ENCODE data around the gene MAGI2. TPM values are rescaled to one million over a fixed set of nuclear protein-coding genes. Genes with fewer than 3 reads are reported as not detected.

Gene MAGI2
- total RNA-seq, 1 donor from 2014 or later, result 5.4 TPM

- Histone ChIP-seq H3K4me3 (ENCODE audit: insufficient read depth, low read depth, low read length) (no peak overlapping the region), H3K9ac (ENCODE audit: low read length) (no peak overlapping the region), H3K4me2 (ENCODE audit: low read length) (no peak overlapping the region), H4K20me1 (ENCODE audit: insufficient read depth, low read length) (no peaks in the 10 kb centered on the region), H3K36me3 (ENCODE audit: insufficient read depth, low read length) (no peaks in the 10 kb centered on the region), H3K27ac (ENCODE audit: low read depth, low read length) (no peak overlapping the region), H3K4me1 (ENCODE audit: insufficient read depth, low read length) (no peaks in the 10 kb centered on the region), H3K9me3 (ENCODE audit: insufficient read depth, low read depth, low read length) (no peaks in the 10 kb centered on the region), H3K79me2 (ENCODE audit: insufficient read depth, low read length) (no peaks in the 10 kb centered on the region), H2AFZ (ENCODE audit: low read depth, low read length) (no peak overlapping the region), H3K27me3 (ENCODE audit: insufficient read depth, low read length) (no peaks in the 10 kb centered on the region)
- peaks cover 1% of the 10 kb centered on the region for H3K27me3 Mint-ChIP-seq (ENCODE audit: low read depth, unreplicated experiment)
- DNase-seq (ENCODE audit: low read depth), result no peak
- FAIRE-seq, result no peak
- TF ChIP-seq CTCF (IDR thresholded peaks at IDR 0.05; ENCODE audit: insufficient read depth, low read depth, low read length) (no peak), EZH2 (IDR thresholded peaks at IDR 0.05; ENCODE audit: insufficient read depth, low read length) (no peak)
- H3K9me3 Mint-ChIP-seq (ENCODE audit: unreplicated experiment), result no peaks in the 10 kb centered on the region
- H3K36me3 Mint-ChIP-seq (ENCODE audit: low read depth, unreplicated experiment), result no peaks in the 10 kb centered on the region
- H3K27ac Mint-ChIP-seq (ENCODE audit: unreplicated experiment), result no peak overlapping the region
- no peak overlapping the region for H3K4me3 Mint-ChIP-seq (ENCODE audit: unreplicated experiment)
- no peaks in the 10 kb centered on the region for H3K4me1 Mint-ChIP-seq (ENCODE audit: low read depth, unreplicated experiment)
These were observed 765.1 kb downstream of the MAGI2 start for GRCh38 chr7:78688376-78688775.

- Mint-ChIP-seq H3K36me3 (ENCODE audit: low read depth, unreplicated experiment) (no peaks in the 10 kb centered on the region), H3K9me3 (ENCODE audit: unreplicated experiment) (no peaks in the 10 kb centered on the region), H3K4me3 (ENCODE audit: unreplicated experiment) (no peak overlapping the region), H3K27ac (ENCODE audit: unreplicated experiment) (no peak overlapping the region), H3K4me1 (ENCODE audit: low read depth, unreplicated experiment) (no peaks in the 10 kb centered on the region), H3K27me3 (ENCODE audit: low read depth, unreplicated experiment) (no peaks in the 10 kb centered on the region)
- Histone ChIP-seq H3K4me2 (ENCODE audit: low read length) (no peak overlapping the region), H3K79me2 (ENCODE audit: insufficient read depth, low read length) (no peaks in the 10 kb centered on the region), H3K27ac (ENCODE audit: low read depth, low read length) (no peak overlapping the region), H3K9me3 (ENCODE audit: insufficient read depth, low read depth, low read length) (no peaks in the 10 kb centered on the region), H4K20me1 (ENCODE audit: insufficient read depth, low read length) (no peaks in the 10 kb centered on the region), H3K4me1 (ENCODE audit: insufficient read depth, low read length) (no peaks in the 10 kb centered on the region), H3K27me3 (ENCODE audit: insufficient read depth, low read length) (no peaks in the 10 kb centered on the region), H3K36me3 (ENCODE audit: insufficient read depth, low read length) (no peaks in the 10 kb centered on the region), H3K4me3 (ENCODE audit: insufficient read depth, low read depth, low read length) (no peak overlapping the region), H2AFZ (ENCODE audit: low read depth, low read length) (no peak overlapping the region), H3K9ac (ENCODE audit: low read length) (no peak overlapping the region)
- FAIRE-seq (no peak), DNase-seq (ENCODE audit: low read depth) (peak; percentile 15)
- no peak for TF ChIP-seq EZH2 (IDR thresholded peaks at IDR 0.05; ENCODE audit: insufficient read depth, low read length)
- TF ChIP-seq CTCF (IDR thresholded peaks at IDR 0.05; ENCODE audit: insufficient read depth, low read depth, low read length), result no peak
These were observed 767.3 kb downstream of the MAGI2 start for GRCh38 chr7:78686189-78686588.

- H4K20me1 ChIP-seq (ENCODE audit: insufficient read depth, low read length), result no peaks in the 10 kb centered on the region
- H3K36me3 ChIP-seq (ENCODE audit: insufficient read depth, low read length), result no peaks in the 10 kb centered on the region
- no peak for DNase-seq (ENCODE audit: low read depth)
- no peak overlapping the region for H3K4me3 Mint-ChIP-seq (ENCODE audit: unreplicated experiment)
- TF ChIP-seq CTCF (IDR thresholded peaks at IDR 0.05; ENCODE audit: insufficient read depth, low read depth, low read length) (no peak), EZH2 (IDR thresholded peaks at IDR 0.05; ENCODE audit: insufficient read depth, low read length) (no peak)
- no peak for FAIRE-seq
- no peaks in the 10 kb centered on the region for H3K36me3 Mint-ChIP-seq (ENCODE audit: low read depth, unreplicated experiment)
- H3K9me3 ChIP-seq (ENCODE audit: insufficient read depth, low read depth, low read length), result no peaks in the 10 kb centered on the region
- H3K4me3 ChIP-seq (ENCODE audit: insufficient read depth, low read depth, low read length), result no peak overlapping the region
- H3K27ac ChIP-seq (ENCODE audit: low read depth, low read length), result no peak overlapping the region
- H3K4me1 Mint-ChIP-seq (ENCODE audit: low read depth, unreplicated experiment), result no peaks in the 10 kb centered on the region
- no peaks in the 10 kb centered on the region for H3K4me1 ChIP-seq (ENCODE audit: insufficient read depth, low read length)
- H3K27me3 ChIP-seq (ENCODE audit: insufficient read depth, low read length), result no peaks in the 10 kb centered on the region
- H3K27ac Mint-ChIP-seq (ENCODE audit: unreplicated experiment), result no peak overlapping the region
- H3K9ac ChIP-seq (ENCODE audit: low read length), result no peak overlapping the region
- no peak overlapping the region for H2AFZ ChIP-seq (ENCODE audit: low read depth, low read length)
- no peaks in the 10 kb centered on the region for H3K27me3 Mint-ChIP-seq (ENCODE audit: low read depth, unreplicated experiment)
- H3K4me2 ChIP-seq (ENCODE audit: low read length), result no peak overlapping the region
- H3K9me3 Mint-ChIP-seq (ENCODE audit: unreplicated experiment), result no peaks in the 10 kb centered on the region
- no peaks in the 10 kb centered on the region for H3K79me2 ChIP-seq (ENCODE audit: insufficient read depth, low read length)
These were observed 769.3 kb downstream of the MAGI2 start for GRCh38 chr7:78684201-78684600.

Measured in astrocyte (in vitro differentiated cells and primary cell).